HG03460 (cell line): ENCODE results near the gene TMEM176A.
"Not testable (repeated sequence)": the region's sequence is repeated elsewhere in the genome, so short reads cannot be mapped to it uniquely, and the experiment has no call there.

Experiments used
- ATAC-seq: cut with Tn5 transposase; IDR thresholded peaks from one replicate; pipeline ENCODE4 v1.9.1; 2021; ENCODE audit not compliant: unreplicated experiment

The TMEM176A gene, protein sequence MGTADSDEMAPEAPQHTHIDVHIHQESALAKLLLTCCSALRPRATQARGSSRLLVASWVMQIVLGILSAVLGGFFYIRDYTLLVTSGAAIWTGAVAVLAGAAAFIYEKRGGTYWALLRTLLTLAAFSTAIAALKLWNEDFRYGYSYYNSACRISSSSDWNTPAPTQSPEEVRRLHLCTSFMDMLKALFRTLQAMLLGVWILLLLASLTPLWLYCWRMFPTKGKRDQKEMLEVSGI

DNA sequence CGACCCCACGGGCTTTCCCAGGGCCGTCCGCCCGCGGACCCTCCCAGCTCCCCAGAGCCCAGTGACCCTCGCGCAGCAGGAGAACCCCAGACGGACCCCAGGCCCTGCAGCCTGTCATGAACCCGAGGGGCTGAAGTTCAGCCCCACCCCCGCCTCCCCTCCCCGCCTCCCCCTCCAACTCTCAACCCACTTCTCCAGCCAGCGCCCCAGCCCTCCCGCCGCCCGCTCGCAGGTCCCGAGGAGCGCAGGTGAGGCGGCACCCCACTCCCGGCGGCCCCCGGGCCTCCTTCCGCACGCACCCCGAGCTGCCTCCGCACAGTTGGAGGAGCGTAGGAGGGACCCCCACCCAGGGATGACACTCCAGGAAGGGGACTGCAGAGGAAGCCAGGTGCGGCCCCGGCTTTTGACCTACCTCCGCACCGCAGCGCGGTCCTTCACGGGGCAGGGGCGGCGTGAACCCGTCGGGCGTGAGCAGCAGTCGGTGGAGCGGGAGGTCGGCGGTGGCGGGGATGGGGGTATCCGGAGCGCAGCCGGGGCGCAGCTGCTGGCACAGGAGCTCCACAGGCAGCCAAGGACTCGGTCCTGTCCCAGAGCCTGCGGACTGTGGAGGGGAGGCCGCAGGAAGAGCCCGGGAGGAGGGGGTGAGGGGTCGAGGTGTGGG is at the start of gene TMEM176A:
Gene TMEM176A, plus strand, starts transcription at position 189 of the 661 bp plus-strand sequence. CDS start 782 bp downstream, outside the sequence.
- no peak for ATAC-seq

DNA sequence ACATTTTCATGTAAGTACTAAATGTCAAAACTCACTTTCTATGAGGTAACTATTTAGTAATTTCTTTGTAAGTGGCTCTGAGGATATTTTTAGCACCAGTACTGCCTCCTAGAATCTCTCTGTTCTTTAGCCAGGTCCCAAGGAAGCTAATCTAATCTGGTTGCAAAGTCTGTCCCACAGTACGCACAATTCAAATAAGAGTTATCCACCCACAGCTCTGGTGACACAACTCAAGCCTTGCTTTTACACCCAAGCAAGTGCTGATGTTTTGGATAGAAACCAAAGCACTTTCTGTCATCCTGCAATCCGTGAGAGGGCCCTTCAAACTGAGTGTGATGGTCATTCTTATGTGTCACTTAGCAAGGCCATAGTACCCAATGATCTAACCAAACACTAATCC is 48.9 kb upstream of the TMEM176A start:
- no peak for ATAC-seq

GRCh38 chr7:150753239-150753638 is 47.3 kb upstream of the TMEM176A start:
- no peak for ATAC-seq

DNA sequence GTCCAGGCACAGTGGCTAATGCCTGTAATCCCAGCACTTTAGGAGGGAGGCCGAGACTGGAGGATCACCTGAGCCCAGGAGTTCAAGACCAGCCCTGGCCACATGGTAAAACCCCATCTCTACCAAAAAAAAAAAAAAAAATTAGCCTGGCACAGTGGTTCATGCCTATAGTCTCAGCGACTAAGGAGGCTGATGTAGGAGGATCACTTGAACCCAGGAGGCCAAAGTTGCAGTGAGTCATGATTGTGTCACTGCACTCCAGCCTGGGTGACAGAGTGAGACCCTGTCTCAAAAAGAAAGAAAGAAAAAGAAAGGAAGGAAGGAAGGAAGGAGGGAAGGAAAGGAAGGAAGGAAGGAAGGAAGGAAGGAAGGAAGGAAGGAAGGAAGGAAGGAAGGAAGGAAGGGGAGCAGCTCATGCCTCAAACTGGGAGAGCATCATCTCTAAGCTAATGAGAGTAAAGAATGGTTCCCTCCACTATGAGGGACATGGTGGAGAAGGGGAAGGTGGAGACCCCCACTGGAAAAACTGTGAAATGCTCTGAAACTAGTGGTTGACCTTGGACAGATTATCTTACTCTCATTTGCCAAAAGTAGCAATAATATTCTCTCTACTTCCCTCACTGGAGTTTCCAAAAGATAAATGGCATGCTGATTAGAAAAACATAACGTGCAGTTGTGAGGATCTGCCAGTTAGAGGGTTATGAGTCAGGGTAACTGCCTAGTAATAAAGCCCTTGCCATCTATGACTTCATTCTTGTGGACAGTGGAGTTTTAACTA is 46.6 kb upstream of the TMEM176A start:
- ATAC-seq, result no peak

- no peak for ATAC-seq
Observed at GRCh38 chr7:150754951-150755350, 45.6 kb upstream of the TMEM176A start.

- ATAC-seq, result no peak
Observed at GRCh38 chr7:150755473-150756099, 45.0 kb upstream of the TMEM176A start.

- no peak for ATAC-seq
Observed at GRCh38 chr7:150756166-150756565, 44.4 kb upstream of the TMEM176A start.

DNA sequence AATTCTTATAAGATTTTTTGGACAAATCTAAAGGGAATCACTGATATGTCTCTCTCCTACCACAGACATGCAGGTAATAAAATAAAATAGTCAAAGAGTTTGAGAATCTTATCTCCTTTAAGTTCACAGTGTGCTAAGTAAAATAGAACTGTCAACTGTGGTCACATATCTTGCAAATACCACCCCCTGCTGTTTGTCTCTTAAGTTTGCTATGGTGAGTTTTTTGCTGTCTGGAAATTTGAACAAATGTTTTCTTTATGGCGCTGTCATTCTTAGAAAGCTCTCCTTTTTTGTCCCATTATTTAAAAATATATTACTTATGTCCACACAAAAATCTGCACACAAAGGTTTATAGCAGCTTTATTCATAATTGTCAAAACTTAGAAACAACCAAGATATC is 43.7 kb upstream of the TMEM176A start:
- no peak for ATAC-seq

- no peak for ATAC-seq
Observed at GRCh38 chr7:150759479-150759878, 41.1 kb upstream of the TMEM176A start.

DNA sequence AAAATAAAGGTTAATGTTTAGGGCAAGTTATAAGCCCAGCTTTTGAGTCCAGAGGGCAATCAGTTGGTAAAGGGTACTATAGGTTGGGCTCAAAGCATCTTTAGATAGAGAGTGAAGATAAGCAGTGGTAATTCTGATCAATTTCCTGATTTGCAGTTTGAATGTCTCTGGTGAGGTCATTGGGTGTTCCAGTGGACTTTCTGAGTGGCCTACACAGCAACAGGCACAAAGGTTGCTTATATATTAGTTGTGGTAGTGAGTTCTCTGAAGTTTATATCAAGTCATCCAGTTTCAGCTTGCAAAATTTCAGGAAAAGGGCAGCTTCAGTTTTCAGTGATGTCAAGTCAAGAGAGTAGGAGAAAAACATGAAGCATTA is 34.2 kb upstream of the TMEM176A start:
- ATAC-seq, result no peak

- ATAC-seq, result no peak
Observed at GRCh38 chr7:150769768-150770167, 30.8 kb upstream of the TMEM176A start.

DNA sequence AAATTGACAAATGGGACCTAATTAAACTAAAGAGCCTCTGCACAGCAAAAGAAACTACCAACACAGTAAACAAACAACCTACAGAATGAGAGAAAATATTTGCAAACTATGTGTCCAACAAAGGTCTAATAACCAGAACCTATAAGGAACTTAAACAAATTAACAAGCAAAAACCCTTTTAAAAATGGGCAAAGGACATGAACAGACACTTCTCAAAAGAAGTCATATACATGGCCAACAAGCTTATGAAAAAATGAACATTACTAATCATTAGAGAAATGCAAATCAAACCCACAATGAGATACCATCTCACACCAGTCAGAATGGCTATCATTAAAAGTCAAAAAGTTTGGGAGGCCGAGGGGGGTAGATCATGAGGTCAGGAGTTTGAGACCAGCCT is 26.4 kb upstream of the TMEM176A start:
- not testable (repeated sequence) for ATAC-seq

- no peak for ATAC-seq
Observed at GRCh38 chr7:150778014-150778737, 22.4 kb upstream of the TMEM176A start.

DNA sequence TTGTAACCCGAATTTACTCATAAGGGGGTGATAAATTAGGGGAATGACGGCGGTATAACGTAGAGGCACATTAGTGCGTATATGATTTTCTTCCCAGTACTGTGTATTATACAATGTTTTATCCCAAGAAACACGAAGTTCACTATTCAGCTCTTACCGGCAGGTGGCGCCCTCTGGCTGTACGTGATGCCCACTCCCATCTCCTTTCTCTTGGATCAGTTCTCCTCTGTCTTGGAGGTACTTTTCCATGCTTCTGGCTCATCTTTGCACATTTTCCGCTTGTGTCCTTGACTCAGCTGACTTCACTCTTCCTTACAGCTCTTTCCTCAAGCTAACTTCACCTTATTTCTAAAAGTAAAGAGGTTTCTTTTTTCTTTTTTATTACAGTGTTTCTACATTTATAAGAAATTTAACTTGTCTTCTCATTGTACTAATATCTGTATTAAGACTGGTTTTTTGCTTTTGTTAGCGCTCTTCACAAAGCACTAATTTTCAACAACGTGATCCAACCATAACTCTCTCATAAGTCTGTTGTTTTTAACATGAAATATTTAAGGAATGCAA is 21.7 kb upstream of the TMEM176A start:
- no peak for ATAC-seq

- no peak for ATAC-seq
Observed at GRCh38 chr7:150780292-150780691, 20.3 kb upstream of the TMEM176A start.

- ATAC-seq, result no peak
Observed at GRCh38 chr7:150781103-150781502, 19.5 kb upstream of the TMEM176A start.

DNA sequence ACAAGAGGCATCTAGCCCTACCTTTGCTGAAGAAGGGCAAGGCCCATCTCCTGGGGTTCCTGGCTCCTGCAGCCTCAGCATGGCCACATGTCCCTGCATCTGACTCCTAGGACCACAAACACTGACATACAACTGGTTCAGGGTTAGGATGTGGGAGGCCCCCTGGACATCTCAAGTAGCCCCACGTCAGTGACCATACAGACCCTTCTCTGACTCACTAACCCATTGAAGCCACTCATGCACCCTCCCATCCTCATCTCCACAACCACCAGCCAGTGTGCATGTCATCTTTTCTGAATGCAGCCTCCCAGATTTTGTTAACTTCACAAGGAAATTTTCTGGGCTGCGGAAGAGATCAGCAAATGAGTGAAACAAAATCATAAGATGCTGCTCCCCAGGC is 18.6 kb upstream of the TMEM176A start:
- no peak for ATAC-seq

DNA sequence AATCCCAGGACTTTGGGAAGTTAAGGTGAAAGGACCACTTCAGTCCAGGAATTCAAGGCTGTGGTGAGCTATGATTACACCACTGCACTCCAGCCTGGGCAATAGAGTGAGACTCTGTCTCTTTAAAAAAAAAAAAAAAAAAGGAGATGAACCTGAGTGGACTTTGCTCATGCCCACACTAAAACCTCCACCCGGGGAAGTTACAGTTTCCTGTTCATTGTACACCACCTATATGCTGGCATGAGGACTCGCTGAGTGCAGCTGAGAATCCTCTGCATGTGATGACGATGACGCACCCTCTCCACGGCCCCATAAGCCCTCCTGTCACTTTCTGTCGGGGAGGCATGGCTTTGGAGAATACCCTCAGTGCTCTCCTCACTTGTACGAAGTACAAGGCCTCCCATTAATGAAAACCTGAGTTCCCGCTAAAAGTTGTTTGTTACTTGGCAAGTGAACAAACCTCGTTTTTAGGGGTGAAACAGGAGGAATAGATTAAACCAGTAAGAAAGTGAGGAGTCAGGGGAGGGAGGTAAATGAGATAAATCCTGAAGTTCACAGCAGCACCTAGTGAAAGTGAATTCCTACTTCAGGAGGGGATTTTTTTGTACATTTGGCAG is 16.3 kb upstream of the TMEM176A start:
- no peak for ATAC-seq

DNA sequence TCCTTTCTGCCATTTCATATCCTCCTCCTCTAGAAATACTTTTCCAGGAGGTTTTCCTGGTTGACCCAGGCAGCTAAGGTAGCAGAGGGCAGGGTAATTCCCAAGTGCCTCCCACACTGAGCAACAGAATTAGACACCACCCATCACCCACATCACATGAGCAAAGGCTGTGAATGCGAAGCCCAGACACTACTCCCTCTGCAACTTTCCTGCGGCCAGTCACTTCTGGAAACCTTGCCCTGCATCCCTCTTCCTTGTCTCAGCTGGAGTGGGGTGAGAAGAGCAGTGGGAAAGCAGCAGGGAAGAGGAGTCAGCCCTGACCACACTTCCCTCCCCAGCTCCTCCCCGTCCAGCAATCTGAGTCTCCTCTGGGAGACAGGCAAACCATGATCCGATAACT is 15.6 kb upstream of the TMEM176A start:
- ATAC-seq, result no peak
